ENCODE data around the gene WDR17.

WDR17 gene

GRCh38 chr4:176156656-176157055, 91.0 kb downstream of the WDR17 start:
- TF ChIP-seq, protein P1, sequence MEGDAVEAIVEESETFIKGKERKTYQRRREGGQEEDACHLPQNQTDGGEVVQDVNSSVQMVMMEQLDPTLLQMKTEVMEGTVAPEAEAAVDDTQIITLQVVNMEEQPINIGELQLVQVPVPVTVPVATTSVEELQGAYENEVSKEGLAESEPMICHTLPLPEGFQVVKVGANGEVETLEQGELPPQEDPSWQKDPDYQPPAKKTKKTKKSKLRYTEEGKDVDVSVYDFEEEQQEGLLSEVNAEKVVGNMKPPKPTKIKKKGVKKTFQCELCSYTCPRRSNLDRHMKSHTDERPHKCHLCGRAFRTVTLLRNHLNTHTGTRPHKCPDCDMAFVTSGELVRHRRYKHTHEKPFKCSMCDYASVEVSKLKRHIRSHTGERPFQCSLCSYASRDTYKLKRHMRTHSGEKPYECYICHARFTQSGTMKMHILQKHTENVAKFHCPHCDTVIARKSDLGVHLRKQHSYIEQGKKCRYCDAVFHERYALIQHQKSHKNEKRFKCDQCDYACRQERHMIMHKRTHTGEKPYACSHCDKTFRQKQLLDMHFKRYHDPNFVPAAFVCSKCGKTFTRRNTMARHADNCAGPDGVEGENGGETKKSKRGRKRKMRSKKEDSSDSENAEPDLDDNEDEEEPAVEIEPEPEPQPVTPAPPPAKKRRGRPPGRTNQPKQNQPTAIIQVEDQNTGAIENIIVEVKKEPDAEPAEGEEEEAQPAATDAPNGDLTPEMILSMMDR (IDR thresholded peaks at IDR 0.05): no peak
- no peaks in the 10 kb centered on the region for H3K36me3 ChIP-seq
- no peaks in the 10 kb centered on the region for H3K4me1 ChIP-seq (ENCODE audit: control insufficient read depth in 1 of 2, insufficient read depth in 1 of 2, low read depth in 1 of 2, low read length in 1 of 2)
- no peaks in the 10 kb centered on the region for H3K9me3 ChIP-seq
- no peak overlapping the region for H3K4me3 ChIP-seq (ENCODE audit: low read depth in 1 of 2, low read length in 1 of 2)
- H3K27me3 ChIP-seq: no peaks in the 10 kb centered on the region
- H3K27ac ChIP-seq: no peak overlapping the region

DNA sequence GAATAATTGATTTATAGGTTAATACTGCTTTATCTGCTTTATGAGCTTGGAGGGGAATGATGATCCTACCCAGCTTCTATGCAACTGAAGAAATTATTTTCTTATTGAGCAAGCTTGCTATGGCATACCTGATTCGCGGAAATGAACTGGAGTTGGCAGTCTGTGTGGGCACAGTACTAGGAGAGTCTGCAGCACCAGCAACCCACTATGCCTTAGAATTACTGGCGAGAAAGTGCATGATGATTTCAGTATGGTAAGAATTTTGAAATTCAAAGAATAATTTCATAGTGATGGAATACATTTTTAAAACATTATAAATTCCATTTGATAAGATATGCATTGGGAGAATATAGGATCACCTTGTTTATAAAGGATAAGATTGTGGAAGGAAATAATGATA, 97.4 kb downstream of the WDR17 start:
- Histone ChIP-seq H3K4me1 (ENCODE audit: control insufficient read depth in 1 of 2, insufficient read depth in 1 of 2, low read depth in 1 of 2, low read length in 1 of 2) (no peaks in the 10 kb centered on the region), H3K27me3 (no peaks in the 10 kb centered on the region), H3K9me3 (no peaks in the 10 kb centered on the region), H3K4me3 (ENCODE audit: low read depth in 1 of 2, low read length in 1 of 2) (no peak overlapping the region), H3K27ac (no peak overlapping the region), H3K36me3 (no peaks in the 10 kb centered on the region)
- TF ChIP-seq, protein P1 (IDR thresholded peaks at IDR 0.05): no peak

- H3K36me3 ChIP-seq: no peaks in the 10 kb centered on the region
- H3K27me3 ChIP-seq: no peaks in the 10 kb centered on the region
- TF ChIP-seq, protein P1 (IDR thresholded peaks at IDR 0.05): no peak
- no peaks in the 10 kb centered on the region for H3K9me3 ChIP-seq
- H3K4me1 ChIP-seq (ENCODE audit: control insufficient read depth in 1 of 2, insufficient read depth in 1 of 2, low read depth in 1 of 2, low read length in 1 of 2): peaks cover 5 to 17% of the 10 kb centered on the region in 2 experiments
- no peak overlapping the region for H3K4me3 ChIP-seq (ENCODE audit: low read depth in 1 of 2, low read length in 1 of 2)
- H3K27ac ChIP-seq: no peak overlapping the region
Observed at GRCh38 chr4:176185051-176185450, 119.4 kb downstream of the WDR17 start.

DNA sequence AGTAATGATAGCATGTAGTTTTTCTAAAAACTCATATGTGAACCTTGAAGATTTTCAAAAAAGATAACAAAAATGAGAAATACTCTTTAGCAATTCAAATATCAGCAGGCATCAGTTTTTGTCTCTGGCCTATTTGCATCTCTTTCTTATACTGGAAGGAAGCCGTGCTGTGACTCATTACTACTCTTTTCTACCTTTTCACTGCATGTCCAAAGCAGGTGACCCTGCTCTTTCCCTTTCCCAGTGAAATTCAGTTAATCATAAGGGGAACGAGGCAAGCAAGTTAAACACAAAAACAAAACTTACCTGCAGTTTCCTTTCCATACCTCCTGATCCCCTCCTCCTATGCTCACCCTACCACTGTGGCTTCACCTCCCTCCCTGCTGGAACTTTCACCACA, 120.4 kb downstream of the WDR17 start:
- no peaks in the 10 kb centered on the region for H3K27me3 ChIP-seq
- H3K27ac ChIP-seq: no peak overlapping the region
- H3K9me3 ChIP-seq: no peaks in the 10 kb centered on the region
- no peaks in the 10 kb centered on the region for H3K36me3 ChIP-seq
- peaks cover 5 to 17% of the 10 kb centered on the region in 2 experiments for H3K4me1 ChIP-seq (ENCODE audit: control insufficient read depth in 1 of 2, insufficient read depth in 1 of 2, low read depth in 1 of 2, low read length in 1 of 2)
- TF ChIP-seq, protein P1 (IDR thresholded peaks at IDR 0.05): no peak
- no peak overlapping the region for H3K4me3 ChIP-seq (ENCODE audit: low read depth in 1 of 2, low read length in 1 of 2)

DNA sequence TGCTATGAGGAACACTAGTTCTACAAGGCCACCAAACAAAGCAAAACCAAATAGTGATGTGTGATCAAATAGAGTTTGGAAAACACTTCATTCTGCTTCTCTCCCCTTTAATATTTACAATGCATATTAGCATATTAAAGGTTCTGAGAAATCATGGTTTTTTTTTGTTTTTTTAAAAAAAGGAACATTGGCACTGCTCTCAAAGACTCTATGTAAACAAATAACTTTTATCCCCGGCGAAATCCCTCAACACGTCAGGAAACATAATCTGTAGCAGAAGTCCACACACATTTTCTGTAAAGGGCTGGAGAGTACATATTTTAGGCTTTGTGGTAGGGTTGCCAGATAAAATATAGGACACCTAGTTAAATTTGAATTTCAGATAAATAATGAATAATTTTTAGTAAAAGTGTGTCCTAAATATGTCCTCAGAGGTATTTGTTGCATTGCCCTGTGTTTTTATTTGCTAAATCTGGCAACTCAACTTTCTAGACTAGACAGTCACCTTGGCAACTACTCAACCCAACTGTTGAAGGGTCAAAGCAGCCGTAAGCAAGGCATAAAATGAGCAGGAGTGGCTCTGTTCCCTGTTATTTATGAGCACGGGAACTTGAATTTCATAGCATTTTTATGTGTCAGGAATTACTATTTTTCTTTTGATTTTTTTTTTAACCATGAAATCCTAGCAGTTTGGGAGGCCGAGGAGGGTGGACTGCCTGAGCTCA, 121.2 kb downstream of the WDR17 start:
- Histone ChIP-seq H3K27ac (no peak overlapping the region), H3K4me1 (ENCODE audit: control insufficient read depth in 1 of 2, insufficient read depth in 1 of 2, low read depth in 1 of 2, low read length in 1 of 2) (peaks cover 5 to 17% of the 10 kb centered on the region in 2 experiments), H3K9me3 (no peaks in the 10 kb centered on the region), H3K27me3 (peaks cover 1% of the 10 kb centered on the region), H3K36me3 (no peaks in the 10 kb centered on the region), H3K4me3 (ENCODE audit: low read depth in 1 of 2, low read length in 1 of 2) (no peak overlapping the region)
- TF ChIP-seq, protein P1 (IDR thresholded peaks at IDR 0.05): no peak

All from neutrophil (primary cell).